Epidermal melanocyte (primary cell): Measurements from ENCODE around the gene ZNF107.
"Not testable (repeated sequence)": the region's sequence is repeated elsewhere in the genome, so short reads cannot be mapped to it uniquely, and the experiment has no call there.

Source experiments
- DNase-seq: peaks from one replicate; pipeline ENCODE4 v3.0.0; 2011; ENCODE audit warnings: low spot score; ENCODE audit not compliant: insufficient read length

Gene ZNF107

DNA sequence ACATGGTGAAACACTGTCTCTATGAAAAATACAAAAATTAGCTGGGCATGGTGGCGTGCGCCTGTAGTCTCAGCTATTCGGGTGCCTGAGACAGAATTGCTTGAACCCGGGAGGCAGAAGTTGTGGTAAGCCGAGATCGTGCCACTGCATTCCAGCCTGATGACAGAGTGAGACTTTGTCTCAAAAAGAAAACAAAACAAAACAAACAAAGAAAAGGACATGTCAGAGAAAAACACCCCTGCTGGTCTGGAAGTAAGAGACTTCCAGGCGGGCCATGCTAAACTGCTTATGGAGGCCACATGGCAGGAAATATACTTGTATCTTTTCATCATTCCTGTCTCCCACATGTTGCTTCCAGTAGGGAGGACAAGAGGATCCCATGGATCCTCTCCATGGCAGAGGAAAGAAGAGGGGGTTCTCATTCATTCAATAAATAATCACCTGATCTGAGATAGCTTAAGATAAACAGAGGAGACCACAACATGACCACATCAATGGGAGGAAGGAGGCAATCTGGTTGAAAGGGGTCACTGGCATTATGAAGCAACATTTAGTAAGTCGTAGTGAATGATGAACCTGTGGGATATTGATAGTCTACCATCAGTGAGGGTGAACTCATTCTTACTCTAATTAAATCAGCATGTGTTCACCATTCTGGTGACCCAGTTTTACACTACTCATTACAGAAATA lies 67.8 kb downstream of the ZNF107 start:
- no peak for DNase-seq

DNA sequence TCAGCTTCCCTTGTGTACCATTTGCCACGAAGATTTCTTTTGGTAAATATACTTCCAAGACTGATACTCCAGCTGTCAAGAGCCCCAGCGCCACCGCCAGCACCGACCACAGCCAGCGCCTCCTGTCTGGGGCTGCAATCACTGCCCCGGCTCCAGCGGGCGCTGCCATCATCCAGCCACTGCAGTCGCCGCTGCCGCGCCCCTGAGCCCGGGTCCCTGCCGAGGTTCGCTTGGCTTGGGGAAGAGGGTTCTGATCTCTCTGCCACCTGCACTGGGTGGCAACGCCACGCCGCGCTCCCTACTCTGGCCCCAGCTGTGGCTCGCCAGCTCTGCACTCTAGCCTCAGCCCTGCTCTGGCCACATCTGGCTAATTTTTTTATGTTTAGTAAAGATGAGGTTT lies 70.6 kb downstream of the ZNF107 start:
- no peak for DNase-seq

DNA sequence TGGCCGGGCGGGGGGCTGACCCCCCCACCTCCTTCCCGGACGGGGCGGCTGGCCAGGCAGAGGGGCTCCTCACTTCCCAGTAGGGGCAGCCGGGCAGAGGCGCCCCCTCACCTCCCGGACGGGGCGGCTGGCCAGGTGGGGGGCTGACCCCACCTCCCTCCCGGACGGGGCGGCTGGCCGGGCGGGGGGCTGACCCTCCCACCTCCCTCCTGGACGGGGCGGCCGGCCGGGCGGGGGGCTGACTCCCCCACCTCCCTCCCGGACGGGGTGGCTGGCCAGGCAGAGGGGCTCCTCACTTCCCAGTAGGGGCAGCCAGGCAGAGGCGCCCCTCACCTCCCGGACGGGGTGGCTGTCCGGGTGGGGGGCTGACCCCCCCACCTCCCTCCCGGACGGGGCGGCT lies 72.5 kb downstream of the ZNF107 start:
- DNase-seq = not testable (repeated sequence)

DNA sequence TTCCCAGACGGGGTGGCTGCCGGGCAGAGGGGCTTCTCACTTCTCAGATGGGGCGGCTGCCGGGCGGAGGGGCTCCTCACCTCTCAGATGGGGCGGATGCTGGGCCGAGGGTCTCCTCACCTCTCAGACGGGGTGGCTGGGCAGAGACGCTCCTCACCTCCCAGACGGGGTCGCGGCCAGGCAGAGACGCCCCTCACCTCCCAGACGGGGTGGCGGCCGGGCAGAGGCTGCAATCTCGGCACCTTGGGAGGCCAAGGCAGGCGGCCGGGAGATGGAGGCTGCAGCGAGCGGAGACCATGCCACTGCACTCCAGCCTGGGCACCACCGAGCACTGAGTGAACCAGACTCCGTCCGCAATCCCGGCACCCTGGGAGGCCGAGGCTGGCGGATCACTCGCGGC lies 73.0 kb downstream of the ZNF107 start:
- DNase-seq = not testable (repeated sequence)

DNA sequence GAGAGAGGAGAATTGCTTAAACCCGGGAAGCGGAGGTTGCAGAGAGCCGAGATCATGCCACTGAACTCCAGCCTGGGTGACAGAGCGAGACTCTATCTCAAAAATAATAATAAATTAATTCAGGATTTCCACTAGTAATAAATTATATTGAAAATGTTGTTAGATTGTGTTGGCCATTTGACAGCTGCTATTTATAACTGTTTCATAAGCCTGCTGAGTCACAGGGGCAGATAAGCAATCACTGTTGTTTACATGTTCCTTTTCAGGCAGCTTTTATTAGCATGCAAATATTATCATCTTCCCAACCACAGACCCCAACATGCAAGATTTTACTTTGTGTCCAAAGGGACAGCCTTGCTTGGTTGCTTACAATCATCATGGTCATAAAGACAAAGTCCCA lies 78.7 kb downstream of the ZNF107 start:
- no peak for DNase-seq

DNA sequence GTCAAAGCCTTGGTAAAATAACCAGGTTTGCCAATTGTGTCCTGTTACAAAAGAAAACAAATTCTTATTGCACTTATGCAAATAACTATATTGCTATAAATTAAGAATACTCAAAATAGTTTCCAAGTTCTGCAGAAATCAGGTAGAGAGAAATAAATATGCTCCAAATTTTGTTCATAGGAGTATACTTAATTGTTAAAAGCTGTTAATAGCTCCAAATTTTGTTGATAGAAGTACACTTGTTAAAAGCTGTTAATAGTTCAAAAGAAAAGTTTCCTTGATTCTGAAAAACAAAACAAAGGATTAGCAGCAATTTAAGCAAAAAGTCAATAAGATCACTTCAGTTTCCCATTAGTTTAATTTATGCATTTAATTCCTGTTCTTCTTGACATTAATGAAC lies 81.9 kb downstream of the ZNF107 start:
- no peak for DNase-seq

DNA sequence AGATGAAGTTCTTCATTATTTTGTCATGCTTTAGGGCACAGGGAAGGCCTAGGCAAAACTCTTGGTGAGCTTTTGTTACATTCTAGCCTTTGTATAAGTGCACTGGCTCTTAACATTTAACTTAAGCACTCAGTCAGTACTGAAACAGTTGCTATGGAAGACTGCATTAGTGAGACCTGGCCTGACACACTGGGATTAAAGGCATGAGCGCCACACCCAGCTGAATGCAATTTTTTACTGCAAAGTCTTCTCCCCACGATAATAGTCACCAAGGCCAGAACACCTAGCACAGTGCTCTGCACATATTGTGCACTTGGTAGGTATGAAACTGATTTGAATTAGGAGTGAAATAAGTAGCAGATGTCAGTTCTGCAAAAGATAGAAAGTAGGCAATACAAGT lies 87.1 kb downstream of the ZNF107 start:
- DNase-seq = no peak

DNA sequence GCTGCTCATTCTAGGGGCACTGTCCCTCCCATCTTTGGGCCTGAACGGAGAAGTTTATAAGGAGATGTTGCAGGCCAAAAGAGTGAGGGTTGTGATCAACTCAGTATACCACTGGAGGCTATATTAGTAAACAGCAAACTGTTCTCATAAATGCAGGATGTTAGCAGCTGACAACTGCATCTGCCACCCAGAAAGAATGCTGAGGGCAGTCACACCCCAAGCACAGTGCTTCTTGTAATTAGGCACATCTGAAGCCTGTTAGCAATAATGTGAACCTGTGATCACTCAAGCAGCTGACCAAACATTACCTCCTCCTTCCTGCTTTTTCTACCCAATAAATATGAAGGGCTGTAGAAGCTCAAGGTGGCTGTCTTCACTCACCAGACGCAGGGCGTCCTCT lies 89.9 kb downstream of the ZNF107 start:
- no peak for DNase-seq

DNA sequence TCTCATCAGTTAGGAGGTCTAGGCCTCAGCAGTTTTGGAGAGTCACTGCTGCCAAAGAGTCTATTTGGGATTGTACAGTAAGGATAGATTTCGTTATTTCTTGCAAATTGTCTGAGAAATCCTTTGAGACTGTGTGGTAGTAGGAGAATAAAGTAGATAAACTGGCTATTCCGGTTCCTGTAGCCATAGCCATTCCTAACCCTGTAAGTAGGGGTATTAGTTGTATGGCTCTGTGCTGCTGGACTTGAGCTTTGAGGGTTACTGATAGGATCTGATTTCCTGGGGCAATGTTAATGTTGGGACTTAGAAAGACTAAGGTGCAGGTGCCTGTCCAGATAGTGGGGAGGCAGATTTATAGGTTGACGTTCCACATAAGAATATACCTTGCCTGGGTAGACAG lies 92.2 kb downstream of the ZNF107 start:
- DNase-seq = no peak
